HG02610 (cell line): ENCODE measurements around the gene PVRIG.
"Not testable (repeated sequence)": the region's sequence is repeated elsewhere in the genome, so short reads cannot be mapped to it uniquely, and the experiment has no call there.

ENCODE experiments used
- ATAC-seq: cut with Tn5 transposase; IDR thresholded peaks from one replicate; pipeline ENCODE4 v1.9.1; 2021; ENCODE audit warnings: mild to moderate bottlenecking, moderate library complexity; ENCODE audit not compliant: unreplicated experiment

PVRIG gene

DNA sequence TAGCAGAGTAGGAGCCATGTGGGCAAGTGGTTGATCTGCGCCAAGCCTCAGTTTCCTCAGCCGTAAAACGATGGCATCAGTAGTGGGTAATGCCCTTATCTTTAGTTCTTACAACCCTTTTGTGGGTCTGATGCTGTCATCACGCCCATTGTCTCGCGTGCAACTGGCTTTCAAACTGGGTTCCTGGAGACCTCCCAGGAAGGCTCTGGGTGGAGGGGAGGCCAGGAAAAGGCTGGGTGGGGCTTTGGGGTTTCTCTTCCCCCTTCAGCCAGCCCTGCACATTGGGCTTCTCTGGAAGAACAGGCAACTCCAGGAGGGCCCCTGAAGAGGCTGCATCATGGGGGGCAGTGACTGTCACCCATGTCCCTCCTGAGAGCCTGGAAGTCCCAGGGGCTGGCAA is 5.1 kb downstream of the PVRIG start:
- ATAC-seq = not testable (repeated sequence)

DNA sequence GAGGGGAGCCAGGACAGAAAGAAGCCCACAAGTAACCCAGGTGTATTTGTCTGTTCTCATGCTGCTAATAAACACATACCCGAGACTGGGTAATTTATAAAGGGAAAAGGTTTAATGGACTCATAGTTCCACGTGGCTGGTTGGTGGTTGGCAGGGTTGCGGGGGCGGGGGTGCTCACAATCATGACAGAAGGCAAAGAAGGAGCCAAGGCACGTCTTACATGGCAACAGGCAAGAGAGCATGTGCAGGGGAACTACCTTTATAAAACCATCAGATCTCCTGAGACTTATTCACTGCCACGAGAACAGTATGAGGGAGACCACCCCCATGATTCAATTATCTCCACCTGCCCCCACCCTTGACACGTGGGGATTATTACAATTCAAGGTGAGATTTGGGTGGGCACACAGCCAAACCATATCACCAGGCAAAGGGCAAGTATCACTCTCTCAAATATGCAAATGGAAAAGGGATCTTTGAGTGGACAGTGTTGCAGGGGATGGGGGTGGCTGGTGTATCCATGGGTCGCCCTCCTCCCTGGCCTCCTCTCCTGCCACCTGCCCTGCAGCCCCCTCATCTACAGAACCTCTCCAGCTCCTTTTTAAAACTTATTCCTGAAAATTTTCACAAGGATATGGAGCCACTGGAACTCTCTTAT is 15.0 kb downstream of the PVRIG start:
- not testable (repeated sequence) for ATAC-seq

DNA sequence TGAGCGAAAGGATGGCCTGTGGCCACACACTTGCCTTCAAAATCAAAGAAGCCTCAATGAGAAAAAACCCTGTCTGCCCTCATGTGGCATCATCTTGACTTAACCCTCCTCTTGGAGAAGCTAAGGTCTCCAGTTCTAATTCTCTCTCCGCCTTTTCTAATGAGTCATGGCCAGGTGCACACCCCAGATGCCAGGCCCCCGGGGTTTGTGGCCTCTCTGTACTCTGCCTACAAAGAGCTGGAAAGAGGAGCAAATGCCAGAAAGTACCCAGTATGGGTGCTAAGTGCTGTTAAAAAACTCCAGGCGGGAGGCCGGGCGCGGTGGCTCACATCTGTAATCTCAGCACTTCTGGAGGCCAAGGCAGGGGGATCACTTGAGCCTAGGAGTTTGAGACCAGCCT is 20.2 kb downstream of the PVRIG start:
- ATAC-seq = not testable (repeated sequence)

DNA sequence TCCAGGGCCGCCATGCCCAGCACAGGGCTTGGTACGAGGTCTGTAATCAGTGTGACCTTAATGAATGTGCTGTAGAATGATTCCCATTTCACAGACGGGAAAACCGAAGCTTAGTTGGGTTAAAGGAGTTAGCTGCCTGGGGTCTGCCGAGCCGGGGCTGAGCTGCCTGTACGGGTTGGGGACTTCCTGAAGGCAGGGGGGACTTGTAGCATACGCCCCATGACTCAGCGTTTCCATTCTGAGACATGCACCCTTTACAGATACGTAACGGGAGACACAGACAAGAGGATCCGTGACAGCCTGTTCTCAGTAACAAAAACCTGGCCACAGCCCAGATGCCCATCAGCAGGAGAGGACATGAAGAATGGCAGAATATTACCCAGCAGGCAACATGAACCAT is 23.6 kb downstream of the PVRIG start:
- ATAC-seq = peak; percentile 77

DNA sequence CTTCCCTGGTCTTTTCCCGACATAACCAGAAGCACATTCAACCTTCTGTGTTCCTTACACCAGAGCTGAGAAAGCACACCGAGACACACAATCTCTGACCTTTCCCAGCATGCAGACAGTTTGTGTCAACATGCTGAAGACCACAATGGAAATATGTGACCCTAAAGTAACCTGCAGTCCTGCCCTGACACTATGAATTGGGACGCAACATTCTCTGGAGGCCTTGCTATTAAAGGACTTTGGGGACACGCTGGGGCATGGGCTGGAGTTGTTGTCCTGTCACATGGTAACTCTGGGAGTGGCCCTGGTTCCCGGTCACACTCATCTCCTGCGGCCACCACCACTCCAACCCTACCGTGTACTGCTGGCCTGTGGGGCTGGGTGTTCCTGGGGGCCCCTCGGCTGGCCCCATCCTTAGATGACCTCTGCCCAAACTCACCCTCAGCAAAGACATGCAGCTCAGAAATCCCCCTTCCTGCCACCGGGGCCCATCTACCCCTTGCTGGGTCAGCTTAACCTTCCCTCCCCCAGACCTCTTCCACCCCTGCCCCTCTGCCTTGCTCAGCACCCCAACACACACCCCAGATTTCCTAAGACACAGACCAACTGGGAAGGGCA is 25.3 kb downstream of the PVRIG start:
- ATAC-seq = not testable (repeated sequence)

DNA sequence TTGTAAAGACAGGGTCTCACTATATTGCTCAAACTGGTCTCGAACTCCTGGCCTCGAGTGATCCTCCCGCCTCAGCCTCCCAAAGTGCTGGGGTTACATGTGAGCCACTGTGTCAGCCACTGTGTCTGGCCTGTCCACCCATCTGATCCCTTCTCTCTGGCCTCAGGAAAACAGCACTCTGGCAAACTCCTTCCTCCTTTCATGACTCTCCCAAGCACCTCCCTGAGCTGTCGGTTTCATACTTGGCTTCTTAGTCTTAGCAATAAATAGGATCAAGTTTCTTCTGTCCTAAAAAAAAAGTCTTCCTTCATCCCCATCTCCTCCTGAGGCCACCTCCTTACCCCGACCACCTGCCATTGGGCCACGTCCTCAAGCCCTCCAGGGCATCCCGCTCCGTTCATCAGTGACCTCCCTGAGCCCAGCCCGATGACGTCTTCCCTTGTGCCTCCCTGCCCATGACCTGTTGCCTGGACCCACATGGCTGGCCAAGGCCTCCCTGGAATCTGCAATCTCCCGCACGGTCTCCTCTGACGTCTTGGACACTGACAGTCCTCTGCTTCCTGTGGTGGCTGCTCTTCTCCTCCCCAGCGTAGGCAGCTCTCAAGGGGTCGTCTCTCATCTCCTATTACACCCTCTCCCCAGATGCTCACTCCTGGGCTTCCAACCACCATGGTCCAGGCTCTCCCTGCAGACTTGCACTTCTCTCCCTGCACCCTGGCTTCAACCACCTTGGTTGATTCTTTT is 26.5 kb downstream of the PVRIG start:
- ATAC-seq = not testable (repeated sequence)

DNA sequence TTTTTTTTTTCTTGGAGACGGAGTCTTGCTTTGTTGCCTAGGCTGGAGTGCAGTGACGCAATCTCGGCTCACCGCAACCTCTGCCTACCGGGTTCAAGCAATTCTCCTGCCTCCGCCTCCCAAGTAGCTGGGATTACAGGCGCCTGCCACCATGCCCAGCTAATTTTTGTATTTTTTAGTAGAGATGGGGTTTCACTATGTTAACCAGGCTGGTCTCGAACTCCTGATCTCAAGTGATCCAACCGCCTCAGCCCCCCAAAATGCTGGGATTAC is 27.1 kb downstream of the PVRIG start:
- not testable (repeated sequence) for ATAC-seq

DNA sequence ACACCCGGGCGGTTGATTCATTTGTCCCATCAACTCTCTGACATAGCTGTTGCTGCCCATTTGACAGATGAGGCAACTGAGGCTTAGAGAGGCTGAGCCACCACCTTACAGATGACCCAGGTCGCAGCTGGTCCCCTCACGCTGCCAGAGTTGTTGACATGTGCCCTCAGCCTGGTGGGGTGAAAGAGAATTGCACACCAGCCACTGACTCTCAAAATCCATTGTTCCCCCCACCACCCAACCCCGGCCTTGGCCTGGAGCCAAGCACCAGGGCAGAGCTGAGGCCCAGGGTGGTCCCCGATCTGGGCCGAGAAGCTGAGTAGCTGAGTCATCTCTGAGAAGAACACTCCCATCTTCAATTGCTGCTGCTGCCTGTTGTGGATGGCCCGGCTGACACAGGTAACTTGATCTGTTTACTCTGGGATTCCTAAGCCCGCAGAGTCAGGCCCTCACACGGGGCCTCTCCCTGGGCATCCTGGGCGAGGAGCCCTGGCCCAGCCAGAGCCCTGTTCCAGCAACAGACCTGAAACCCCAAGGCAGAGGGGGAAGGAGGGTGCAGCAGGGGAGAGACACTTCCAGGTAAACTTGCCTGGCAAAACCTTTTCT is 27.5 kb downstream of the PVRIG start:
- ATAC-seq = no peak

DNA sequence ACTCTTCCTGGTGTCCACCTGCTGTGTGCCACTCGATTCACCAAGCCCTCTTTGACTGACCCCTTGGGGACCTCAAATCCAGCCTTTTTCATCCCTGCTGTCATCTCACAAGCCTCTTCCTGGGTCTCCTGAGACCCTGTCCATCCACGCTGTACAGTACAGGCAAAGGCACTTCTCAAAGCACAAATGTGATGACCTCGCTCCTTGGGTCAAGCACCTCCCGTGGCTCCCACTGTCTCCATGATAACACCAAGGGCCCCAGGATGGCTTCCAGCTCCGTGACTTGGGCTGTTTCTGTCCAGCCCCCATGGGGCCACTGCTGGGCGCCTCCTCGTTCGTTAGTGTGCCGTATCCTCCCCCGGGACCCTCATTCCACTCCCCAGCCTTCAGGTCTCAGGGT is 28.7 kb downstream of the PVRIG start:
- no peak for ATAC-seq

DNA sequence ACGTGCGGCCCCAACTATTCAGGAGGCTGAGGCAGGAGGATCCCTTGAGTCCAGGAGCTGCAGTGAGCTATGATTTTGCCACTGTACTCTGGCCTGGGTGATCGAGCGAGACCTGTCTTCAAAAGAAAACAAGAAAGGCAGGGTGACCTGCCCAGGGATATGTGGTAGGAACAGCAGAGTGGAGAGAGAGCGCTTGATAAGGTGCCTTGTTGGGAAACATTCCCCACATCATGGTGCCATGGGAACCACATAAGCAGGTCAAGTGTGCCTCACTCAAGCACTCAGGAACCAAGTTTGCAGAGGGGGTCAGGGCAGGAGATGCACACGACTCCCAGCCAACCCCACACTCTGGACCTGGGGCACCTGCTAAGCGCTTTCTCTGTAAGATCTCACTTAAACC is 37.3 kb downstream of the PVRIG start:
- ATAC-seq = no peak

DNA sequence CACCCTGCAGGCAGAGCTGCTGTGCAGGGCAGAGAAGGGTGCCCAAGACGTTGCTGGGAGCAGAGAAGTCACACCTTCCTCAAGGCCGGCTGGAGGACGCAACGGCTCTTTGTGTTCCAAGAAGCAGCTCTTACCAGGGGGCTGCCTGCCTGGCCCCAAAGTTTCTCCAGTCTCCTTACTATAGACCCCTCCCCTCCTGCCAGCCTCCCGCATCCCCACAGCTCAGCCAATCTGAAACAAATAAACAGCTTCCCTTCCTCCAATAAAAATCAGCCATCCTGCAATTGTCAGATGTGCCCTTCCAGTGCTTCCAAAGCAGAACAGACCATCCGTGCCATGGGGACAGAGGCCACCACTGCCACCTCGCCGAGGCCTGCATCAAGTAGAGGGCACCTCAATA is 40.2 kb downstream of the PVRIG start:
- not testable (repeated sequence) for ATAC-seq

DNA sequence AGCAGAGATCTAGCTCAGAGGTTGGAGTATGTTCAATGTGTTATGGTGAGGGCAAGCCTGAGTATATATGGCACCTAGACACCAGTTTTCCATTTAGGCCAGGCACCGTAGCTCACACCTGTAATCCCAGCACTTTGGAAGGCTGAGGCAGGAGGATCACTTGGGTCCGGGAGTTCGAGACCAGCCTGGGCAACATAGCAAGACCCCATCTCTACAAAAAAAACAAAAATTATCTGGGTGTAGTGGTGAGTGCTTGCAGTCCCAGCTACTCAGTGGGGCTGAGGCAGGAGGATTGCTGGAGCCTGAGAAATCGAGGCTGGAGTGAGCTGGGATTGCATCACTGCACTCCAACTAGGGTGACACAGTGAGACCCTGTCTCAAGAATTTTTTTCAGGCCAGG is 43.1 kb downstream of the PVRIG start:
- ATAC-seq = not testable (repeated sequence)

DNA sequence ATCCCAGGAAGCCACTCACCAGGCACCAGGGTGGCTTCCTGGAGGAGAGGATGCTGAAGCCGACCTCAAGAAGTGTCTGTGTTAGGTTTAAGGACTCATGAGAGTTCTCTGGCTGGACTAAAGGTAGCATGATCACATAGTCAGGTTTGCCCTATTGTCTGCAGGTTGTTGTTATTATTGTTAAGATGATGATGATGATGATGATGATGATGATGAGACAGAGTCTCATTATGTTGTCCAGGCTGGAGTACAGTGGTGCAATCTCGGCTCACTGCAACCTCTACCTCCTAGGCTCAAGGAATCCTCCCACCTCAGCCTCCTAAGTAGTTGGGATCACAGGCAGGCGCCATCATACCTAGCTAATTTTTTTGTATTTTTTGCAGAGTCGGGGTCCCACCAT is 44.5 kb downstream of the PVRIG start:
- ATAC-seq = not testable (repeated sequence)

DNA sequence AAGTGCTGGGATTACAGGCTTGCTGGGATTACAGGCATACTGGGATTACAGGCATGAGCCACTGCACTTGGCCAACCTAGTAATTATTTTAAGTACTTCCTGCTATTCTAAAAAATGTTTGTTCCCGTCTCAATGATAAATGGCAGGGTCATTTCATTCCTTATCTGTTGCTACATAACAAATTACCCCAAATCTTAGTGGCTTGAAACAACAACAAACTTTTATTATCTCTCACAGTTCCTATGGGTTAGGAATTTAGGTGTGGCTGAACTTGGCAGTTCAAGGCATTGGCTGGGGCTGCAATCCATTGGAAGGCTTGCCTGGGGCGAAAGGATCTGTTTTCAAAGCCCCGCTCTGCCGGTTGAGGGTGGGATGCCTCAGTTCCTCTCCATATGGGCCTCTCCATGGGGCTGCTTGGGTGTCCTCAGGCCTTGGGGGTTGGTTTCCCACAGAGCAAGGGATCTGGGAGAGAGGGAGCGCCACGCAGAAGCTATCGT is 45.0 kb downstream of the PVRIG start:
- ATAC-seq = not testable (repeated sequence)

DNA sequence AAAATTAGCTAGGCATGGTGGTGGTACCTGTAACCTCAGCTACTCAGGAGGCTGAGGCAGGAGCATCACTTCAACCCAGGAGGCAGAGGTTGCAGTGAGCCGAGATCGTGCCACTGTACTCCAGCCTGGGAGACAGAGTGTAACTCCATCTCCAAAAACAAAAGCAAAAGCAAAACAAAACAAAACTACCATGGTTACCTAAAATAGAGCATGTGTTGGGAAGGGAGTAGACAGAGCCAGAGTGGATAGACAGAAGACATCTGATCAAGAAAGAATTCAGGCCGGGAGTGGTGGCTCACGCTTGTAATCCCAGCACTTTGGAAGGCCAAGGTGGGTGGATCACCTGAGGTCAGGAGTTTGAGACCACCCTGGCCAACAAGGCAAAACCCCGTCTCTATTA is 46.1 kb downstream of the PVRIG start:
- ATAC-seq = not testable (repeated sequence)

DNA sequence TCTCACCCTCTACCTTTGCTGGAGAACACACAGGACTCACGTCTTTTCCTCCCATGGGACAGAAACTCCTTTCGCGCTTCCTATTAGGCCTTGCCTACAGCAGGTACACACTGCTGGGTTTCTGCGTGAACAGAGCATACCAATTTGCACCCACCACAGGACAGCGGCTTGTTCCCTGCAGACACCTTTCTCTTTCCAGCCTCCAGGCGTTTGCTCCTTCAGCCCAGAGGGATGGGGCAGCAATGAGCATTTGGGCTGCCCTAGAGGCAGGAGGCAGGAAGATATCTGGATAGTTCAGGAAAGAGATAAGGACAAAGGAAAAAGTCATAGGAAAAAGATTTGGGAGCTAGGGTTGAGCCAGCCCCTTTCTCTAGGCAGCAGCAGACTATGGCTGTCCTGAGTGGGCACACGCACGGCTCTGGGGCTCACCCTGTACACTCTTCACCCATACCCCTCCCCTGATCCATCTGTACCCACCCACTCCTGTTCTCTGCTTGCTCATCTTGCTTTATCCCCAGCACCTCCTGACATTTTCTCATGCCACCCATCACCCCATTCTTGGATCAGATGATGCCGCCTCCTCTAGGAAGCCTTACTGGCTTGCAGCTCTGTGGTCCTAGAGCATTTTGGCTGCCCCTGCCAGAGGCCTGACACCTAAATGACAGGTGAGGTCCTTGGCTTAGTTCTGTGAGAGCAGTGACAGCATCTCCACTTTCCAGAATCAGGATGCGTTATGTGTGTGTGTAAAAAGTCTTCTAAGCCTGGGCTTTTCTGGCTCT is 47.0 kb downstream of the PVRIG start:
- ATAC-seq = no peak

DNA sequence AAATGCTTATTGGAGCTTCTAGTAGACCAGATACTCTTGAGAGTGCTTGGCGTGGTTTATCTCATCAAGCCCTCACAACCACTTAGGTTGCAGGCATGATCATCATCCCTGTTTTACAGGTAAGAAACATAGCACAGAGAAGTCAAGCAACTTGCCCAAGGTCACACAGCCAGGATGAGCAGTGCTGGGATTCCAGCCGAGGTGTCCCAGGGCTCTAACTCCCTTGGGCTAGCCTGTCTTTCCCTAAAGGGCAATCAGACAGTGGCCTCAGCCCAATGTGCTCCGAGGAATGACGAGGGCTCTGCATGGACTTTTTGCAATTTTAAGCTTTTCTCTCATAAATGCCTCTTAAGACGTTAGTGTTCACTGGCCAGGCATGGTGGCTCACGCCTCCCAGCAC is 47.9 kb downstream of the PVRIG start:
- no peak for ATAC-seq

DNA sequence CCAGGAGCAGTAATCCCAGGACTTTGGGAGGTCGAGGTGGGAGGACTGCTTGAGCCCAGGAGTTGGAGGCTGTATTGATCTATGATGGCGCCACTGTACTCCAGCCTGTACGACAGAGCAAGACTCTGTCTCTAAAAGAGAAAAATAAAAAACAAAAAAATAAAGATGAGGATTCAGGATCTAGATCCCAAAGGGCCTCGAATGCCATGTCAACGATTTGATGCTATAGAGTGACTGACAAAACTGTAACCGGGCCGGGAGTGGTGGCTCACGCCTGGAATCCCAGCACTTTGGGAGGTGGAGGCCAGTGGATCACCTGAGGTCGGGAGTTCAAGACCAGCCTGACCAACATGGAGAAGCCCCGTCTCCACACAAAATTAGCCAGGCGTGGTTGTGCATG is 49.1 kb downstream of the PVRIG start:
- ATAC-seq = not testable (repeated sequence)

DNA sequence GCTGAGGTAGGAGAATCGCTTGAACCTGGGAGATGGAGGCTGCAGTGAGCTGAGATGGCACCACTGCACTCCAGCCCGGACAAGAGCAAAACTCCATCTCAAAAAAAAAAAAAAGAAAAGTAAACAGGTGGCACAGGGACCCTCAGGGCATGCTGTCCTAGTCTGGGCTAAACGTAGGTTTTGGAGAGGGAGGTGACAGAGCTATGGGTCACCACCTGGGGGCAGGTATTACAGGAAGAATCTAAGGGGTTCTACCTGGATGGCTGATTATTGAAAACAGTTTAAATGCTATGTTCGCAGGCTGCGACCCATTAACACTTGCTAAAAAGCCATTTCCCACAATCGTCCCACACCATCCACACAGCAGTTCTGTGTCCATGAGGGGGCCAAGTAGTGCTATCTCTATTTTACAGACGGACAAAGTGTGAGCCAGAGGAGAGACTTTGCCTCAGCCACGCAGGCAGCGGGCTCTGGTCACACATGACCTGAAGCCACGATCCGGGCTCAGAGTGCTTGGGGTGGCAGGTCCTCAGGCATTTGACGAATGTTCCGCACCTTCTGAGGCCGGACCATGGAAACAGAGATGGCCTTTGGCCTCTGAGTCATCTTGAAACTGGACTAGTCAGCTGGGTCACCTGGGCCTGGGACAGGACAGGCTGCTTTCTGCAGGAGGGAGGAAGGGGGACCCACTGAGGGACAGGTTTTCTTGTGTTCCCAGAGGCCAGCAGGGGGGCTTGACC is 49.7 kb downstream of the PVRIG start:
- not testable (repeated sequence) for ATAC-seq
